ENCODE results near the gene NRG2.

- TF ChIP-seq CTCF (IDR thresholded peaks at IDR 0.05): no peak
- TF ChIP-seq POLR2A (IDR thresholded peaks at IDR 0.05): no peak
- TF ChIP-seq EP300 (IDR thresholded peaks at IDR 0.05): no peak
Observed at GRCh38 chr5:139854953-139855352, 188.1 kb downstream of the NRG2 start.

Measured in ovary (tissue), 3 donors.